ENCODE data around the gene TMUB2. TPM values are rescaled to one million over a fixed set of nuclear protein-coding genes. Genes with fewer than 3 reads are reported as not detected.

The TMUB2 gene
- total and polyA plus RNA-seq, 10 donors: 26.8 to 59.0 (median 43.6) TPM

DNA sequence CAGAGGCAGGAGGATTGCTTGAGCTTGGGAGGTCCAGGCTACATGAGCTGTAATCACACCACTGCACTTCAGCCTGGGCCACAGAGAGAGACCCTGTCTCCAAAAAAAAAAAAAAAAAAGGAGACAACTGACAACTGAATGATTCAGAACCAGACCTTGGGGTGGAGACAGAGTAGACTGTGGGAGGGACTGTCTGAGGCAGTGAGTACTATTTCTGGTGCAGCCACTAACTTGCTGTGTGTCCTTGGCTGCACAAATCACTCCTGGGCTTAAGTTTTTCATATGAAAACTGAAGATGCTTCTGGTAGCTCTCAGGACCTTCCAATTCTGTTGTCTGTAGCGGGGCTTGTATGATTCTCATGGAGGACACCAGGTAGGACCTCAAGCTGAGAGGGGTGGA lies 10.5 kb upstream of the TMUB2 start:
- WGBS, 5 donors: 90 to 100% (median 97%) methylated on average over 1 of the region's 1 CpG
- DNase-seq: no peak
- no peaks in the 10 kb centered on the region for H3K9me3 ChIP-seq
- TF ChIP-seq POLR2AphosphoS5 (IDR thresholded peaks at IDR 0.05): no peak
- TF ChIP-seq POLR2A (IDR thresholded peaks at IDR 0.05): no peak
- TF ChIP-seq, protein P1, sequence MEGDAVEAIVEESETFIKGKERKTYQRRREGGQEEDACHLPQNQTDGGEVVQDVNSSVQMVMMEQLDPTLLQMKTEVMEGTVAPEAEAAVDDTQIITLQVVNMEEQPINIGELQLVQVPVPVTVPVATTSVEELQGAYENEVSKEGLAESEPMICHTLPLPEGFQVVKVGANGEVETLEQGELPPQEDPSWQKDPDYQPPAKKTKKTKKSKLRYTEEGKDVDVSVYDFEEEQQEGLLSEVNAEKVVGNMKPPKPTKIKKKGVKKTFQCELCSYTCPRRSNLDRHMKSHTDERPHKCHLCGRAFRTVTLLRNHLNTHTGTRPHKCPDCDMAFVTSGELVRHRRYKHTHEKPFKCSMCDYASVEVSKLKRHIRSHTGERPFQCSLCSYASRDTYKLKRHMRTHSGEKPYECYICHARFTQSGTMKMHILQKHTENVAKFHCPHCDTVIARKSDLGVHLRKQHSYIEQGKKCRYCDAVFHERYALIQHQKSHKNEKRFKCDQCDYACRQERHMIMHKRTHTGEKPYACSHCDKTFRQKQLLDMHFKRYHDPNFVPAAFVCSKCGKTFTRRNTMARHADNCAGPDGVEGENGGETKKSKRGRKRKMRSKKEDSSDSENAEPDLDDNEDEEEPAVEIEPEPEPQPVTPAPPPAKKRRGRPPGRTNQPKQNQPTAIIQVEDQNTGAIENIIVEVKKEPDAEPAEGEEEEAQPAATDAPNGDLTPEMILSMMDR (IDR thresholded peaks at IDR 0.05 in 8 of 11, conservative IDR thresholded peaks at IDR 0.05 in 3 of 11): no peak
- no peak overlapping the region for H3K27ac ChIP-seq
- no peak overlapping the region for H3K4me3 ChIP-seq
- H3K36me3 ChIP-seq: peaks cover 0 to 53% (median 34%) of the 10 kb centered on the region in 6 donors
- no peaks in the 10 kb centered on the region for H3K4me1 ChIP-seq
- no peaks in the 10 kb centered on the region for H3K27me3 ChIP-seq (replicated peaks in 1 of 7)
- intact Hi-C loops (cut with DNase I; ENCODE audit: low total_unique reads): no loop called here

DNA sequence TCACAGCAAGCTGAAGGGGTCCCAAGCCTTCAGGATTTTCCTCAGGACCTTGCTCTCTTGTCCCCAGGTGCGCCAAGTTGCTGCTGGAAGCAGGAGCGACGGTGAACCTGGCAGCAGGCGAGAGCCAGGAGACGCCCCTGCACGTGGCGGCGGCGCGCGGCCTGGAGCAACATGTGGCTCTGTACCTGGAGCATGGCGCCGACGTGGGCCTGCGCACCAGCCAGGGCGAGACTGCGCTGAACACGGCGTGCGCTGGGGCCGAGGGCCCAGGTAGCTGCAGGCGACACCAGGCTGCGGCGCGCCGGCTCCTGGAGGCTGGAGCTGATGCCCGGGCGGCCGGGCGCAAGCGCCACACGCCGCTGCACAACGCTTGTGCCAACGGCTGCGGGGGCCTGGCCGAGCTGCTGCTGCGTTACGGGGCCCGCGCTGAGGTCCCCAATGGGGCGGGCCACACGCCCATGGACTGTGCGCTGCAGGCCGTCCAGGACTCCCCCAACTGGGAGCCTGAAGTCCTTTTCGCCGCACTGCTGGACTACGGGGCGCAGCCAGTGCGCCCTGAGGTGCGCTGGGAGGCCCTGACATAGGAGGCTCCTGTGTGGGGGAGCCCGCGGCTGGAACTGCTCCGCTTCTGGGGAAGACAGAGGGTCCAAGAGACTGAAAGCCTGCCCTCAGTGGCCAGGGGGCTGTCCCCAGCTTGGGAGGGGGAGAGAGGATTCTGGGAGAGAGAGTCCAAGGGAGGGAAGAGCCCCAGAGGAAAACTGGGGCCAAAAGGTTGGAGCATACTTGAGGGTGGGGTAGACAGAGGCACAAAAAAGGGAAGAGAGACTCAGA lies 9.9 kb upstream of the TMUB2 start:
- H3K4me1 ChIP-seq: peaks cover 0 to 4% (median 0%) of the 10 kb centered on the region in 6 donors
- 94 to 97% (median 96%) methylated on average over 29 to 54 of the region's 54 CpGs for WGBS, 5 donors
- H3K9me3 ChIP-seq: no peaks in the 10 kb centered on the region
- no peak overlapping the region for H3K4me3 ChIP-seq
- no peaks in the 10 kb centered on the region for H3K27me3 ChIP-seq (replicated peaks in 1 of 7)
- no peak overlapping the region for H3K27ac ChIP-seq
- DNase-seq: no peak
- intact Hi-C loops (cut with DNase I; ENCODE audit: low total_unique reads): no loop called here
- TF ChIP-seq, protein P1 (IDR thresholded peaks at IDR 0.05 in 8 of 11, conservative IDR thresholded peaks at IDR 0.05 in 3 of 11): no peak
- TF ChIP-seq POLR2AphosphoS5 (IDR thresholded peaks at IDR 0.05) (peak in 1 of 3 donors; percentile 35), POLR2A (IDR thresholded peaks at IDR 0.05) (no peak)
- peaks cover 0 to 59% (median 37%) of the 10 kb centered on the region in 6 donors for H3K36me3 ChIP-seq

DNA sequence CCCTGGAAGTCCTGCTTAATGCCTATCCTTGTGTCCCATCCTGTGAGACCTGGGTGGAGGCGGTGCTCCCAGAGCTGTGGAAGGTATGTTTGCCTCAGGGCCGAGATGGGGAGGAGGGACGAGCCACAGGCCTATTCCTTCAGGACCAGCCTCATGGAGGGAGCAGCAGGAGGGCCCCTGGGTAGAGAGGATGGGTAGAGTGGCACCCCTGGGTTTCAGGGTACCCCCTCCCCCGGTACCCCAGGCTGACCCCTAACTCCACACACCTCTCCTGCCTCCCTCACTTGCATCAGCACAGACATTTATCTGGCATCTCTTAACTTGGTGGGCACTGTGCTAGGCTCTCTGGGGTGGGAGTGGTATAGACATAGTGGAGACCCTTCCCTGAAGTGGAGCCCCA lies 9.1 kb upstream of the TMUB2 start:
- no peak overlapping the region for H3K27ac ChIP-seq
- H3K4me3 ChIP-seq: no peak overlapping the region
- no peaks in the 10 kb centered on the region for H3K27me3 ChIP-seq (replicated peaks in 1 of 7)
- no peak for DNase-seq
- peaks cover 0 to 66% (median 44%) of the 10 kb centered on the region in 6 donors for H3K36me3 ChIP-seq
- TF ChIP-seq POLR2AphosphoS5 (IDR thresholded peaks at IDR 0.05) (no peak), POLR2A (IDR thresholded peaks at IDR 0.05) (no peak)
- TF ChIP-seq, protein P1 (IDR thresholded peaks at IDR 0.05 in 8 of 11, conservative IDR thresholded peaks at IDR 0.05 in 3 of 11): no peak
- H3K9me3 ChIP-seq: no peaks in the 10 kb centered on the region
- peaks cover 0 to 11% (median 0%) of the 10 kb centered on the region in 6 donors for H3K4me1 ChIP-seq
- intact Hi-C loops (cut with DNase I; ENCODE audit: low total_unique reads): no loop called here
- 89 to 100% (median 96%) methylated on average over 4 of the region's 4 CpGs for WGBS, 5 donors

DNA sequence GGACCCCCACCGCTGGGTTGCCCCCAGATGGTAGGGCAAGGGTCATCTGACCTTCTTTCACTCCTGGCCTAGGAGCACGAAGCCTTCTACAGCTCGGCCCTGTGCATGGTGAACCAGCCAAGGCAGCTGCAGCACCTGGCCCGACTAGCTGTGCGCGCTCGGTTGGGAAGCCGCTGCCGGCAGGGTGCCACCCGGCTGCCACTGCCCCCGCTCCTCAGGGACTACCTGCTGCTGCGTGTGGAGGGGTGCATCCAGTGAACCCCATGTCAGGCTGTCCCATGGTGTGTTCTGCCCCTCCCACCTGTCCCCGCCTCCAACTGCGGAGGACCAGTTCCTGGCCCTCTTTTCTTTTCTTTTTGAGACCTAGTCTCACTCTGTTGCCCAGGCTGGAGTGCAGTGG lies 8.6 kb upstream of the TMUB2 start:
- Histone ChIP-seq H3K9me3 (no peaks in the 10 kb centered on the region), H3K4me1 (peaks cover 0 to 16% (median 0%) of the 10 kb centered on the region in 6 donors), H3K27ac (no peak overlapping the region), H3K27me3 (replicated peaks in 1 of 7) (no peaks in the 10 kb centered on the region), H3K36me3 (peaks cover 0 to 71% (median 47%) of the 10 kb centered on the region in 6 donors), H3K4me3 (no peak overlapping the region)
- TF ChIP-seq, protein P1 (IDR thresholded peaks at IDR 0.05 in 8 of 11, conservative IDR thresholded peaks at IDR 0.05 in 3 of 11): no peak
- TF ChIP-seq POLR2A (IDR thresholded peaks at IDR 0.05): no peak
- peak in 1 of 3 donors; percentile 37 for TF ChIP-seq POLR2AphosphoS5 (IDR thresholded peaks at IDR 0.05)
- WGBS, 5 donors: 93 to 96% (median 93%) methylated on average over 14 of the region's 14 CpGs
- intact Hi-C loops (cut with DNase I; ENCODE audit: low total_unique reads): no loop called here
- DNase-seq: no peak

All from spleen (tissue), 11 donors.